ENCODE data around the gene MYO9A. TPM values are rescaled to one million over a fixed set of nuclear protein-coding genes. Genes with fewer than 3 reads are reported as not detected.

Gene MYO9A
- total RNA-seq, 6 experiments from 2014 or later, result 25.3 to 29.1 (median 27.3) TPM

- peaks cover 30% of the 10 kb centered on the region for H3K36me3 Mint-ChIP-seq (ENCODE audit: low read depth)
- DNase-seq, result no peak
- no peaks in the 10 kb centered on the region for H3K27me3 Mint-ChIP-seq (ENCODE audit: insufficient read depth)
- no peaks in the 10 kb centered on the region for H3K4me1 Mint-ChIP-seq (ENCODE audit: low read depth)
- no peaks in the 10 kb centered on the region for H3K9me3 Mint-ChIP-seq
- no peak overlapping the region for H3K4me3 Mint-ChIP-seq
- H3K27ac Mint-ChIP-seq, result no peak overlapping the region
- TF ChIP-seq CTCF (IDR thresholded peaks at IDR 0.05), result no peak
Measured at GRCh38 chr15:71914092-71914491, 203.9 kb downstream of the MYO9A start.

GRCh38 chr15:71899674-71900073, 218.3 kb downstream of the MYO9A start:
- no peak for TF ChIP-seq CTCF (IDR thresholded peaks at IDR 0.05)
- Mint-ChIP-seq H3K4me1 (ENCODE audit: low read depth) (no peaks in the 10 kb centered on the region), H3K4me3 (no peak overlapping the region), H3K27me3 (ENCODE audit: insufficient read depth) (no peaks in the 10 kb centered on the region), H3K36me3 (ENCODE audit: low read depth) (peaks cover 26% of the 10 kb centered on the region), H3K27ac (no peak overlapping the region), H3K9me3 (no peaks in the 10 kb centered on the region)
- DNase-seq, result no peak

GRCh38 chr15:71893691-71894090, 224.3 kb downstream of the MYO9A start:
- DNase-seq, result no peak
- TF ChIP-seq CTCF (IDR thresholded peaks at IDR 0.05), result no peak
- Mint-ChIP-seq H3K36me3 (ENCODE audit: low read depth) (peaks cover 38% of the 10 kb centered on the region), H3K27me3 (ENCODE audit: insufficient read depth) (no peaks in the 10 kb centered on the region), H3K27ac (no peak overlapping the region), H3K9me3 (no peaks in the 10 kb centered on the region), H3K4me3 (no peak overlapping the region), H3K4me1 (ENCODE audit: low read depth) (peaks cover 10% of the 10 kb centered on the region)

- Mint-ChIP-seq H3K27ac (no peak overlapping the region), H3K9me3 (no peaks in the 10 kb centered on the region), H3K27me3 (ENCODE audit: insufficient read depth) (no peaks in the 10 kb centered on the region), H3K36me3 (ENCODE audit: low read depth) (peaks cover 34% of the 10 kb centered on the region), H3K4me1 (ENCODE audit: low read depth) (peaks cover 10% of the 10 kb centered on the region), H3K4me3 (no peak overlapping the region)
- TF ChIP-seq CTCF (IDR thresholded peaks at IDR 0.05), result no peak
- no peak for DNase-seq
Measured at GRCh38 chr15:71892335-71892734, 225.6 kb downstream of the MYO9A start.

- DNase-seq, result no peak
- no peak overlapping the region for H3K27ac Mint-ChIP-seq
- H3K4me3 Mint-ChIP-seq, result no peak overlapping the region
- no peaks in the 10 kb centered on the region for H3K9me3 Mint-ChIP-seq
- H3K4me1 Mint-ChIP-seq (ENCODE audit: low read depth), result peaks cover 10% of the 10 kb centered on the region
- H3K27me3 Mint-ChIP-seq (ENCODE audit: insufficient read depth), result no peaks in the 10 kb centered on the region
- H3K36me3 Mint-ChIP-seq (ENCODE audit: low read depth), result peaks cover 35% of the 10 kb centered on the region
- no peak for TF ChIP-seq CTCF (IDR thresholded peaks at IDR 0.05)
Measured at GRCh38 chr15:71891026-71891425, 226.9 kb downstream of the MYO9A start.

GRCh38 chr15:71889947-71890346, 228.0 kb downstream of the MYO9A start:
- H3K4me1 Mint-ChIP-seq (ENCODE audit: low read depth), result peaks cover 10% of the 10 kb centered on the region
- no peaks in the 10 kb centered on the region for H3K27me3 Mint-ChIP-seq (ENCODE audit: insufficient read depth)
- DNase-seq, result no peak
- H3K27ac Mint-ChIP-seq, result no peak overlapping the region
- TF ChIP-seq CTCF (IDR thresholded peaks at IDR 0.05), result no peak
- no peaks in the 10 kb centered on the region for H3K9me3 Mint-ChIP-seq
- H3K36me3 Mint-ChIP-seq (ENCODE audit: low read depth), result peaks cover 42% of the 10 kb centered on the region
- H3K4me3 Mint-ChIP-seq, result no peak overlapping the region

Measured in HFFc6 (cell line).